Ovary (tissue), 9 donors: Measurements from ENCODE around the gene FARP1. TPM values are rescaled to one million over a fixed set of nuclear protein-coding genes. Genes with fewer than 3 reads are reported as not detected.

Experiments used
- DNase-seq, 5 donors: peaks; one replicate each; pipeline ENCODE4 v3.0.0-alpha.2; 2019 to 2020
- H3K27ac ChIP-seq, 2 donors: fragments of 200-600 bp; one replicate each; pipeline versions ENCODE4 v1.5.1 to v1.8.0; 2019 to 2022
- H3K27me3 ChIP-seq: fragments of 200-600 bp; one replicate; pipeline ENCODE4 v1.8.0; 2022
- H3K36me3 ChIP-seq: fragments of 200-600 bp; sonication (generic); one replicate; pipeline ENCODE4 v1.5.1; 2019
- H3K4me1 ChIP-seq: one replicate; pipeline ENCODE4 v1.8.1; 2013; ENCODE audit warnings: mild to moderate bottlenecking, moderate library complexity; ENCODE audit not compliant: insufficient read depth
- H3K4me3 ChIP-seq: fragments of 200-600 bp; sonication (generic); one replicate; pipeline ENCODE4 v1.5.1; 2017
- H3K9me3 ChIP-seq, 2 donors: fragments of 200-600 bp in 1 of 2; sonication (generic) in 1 of 2; one replicate each; pipeline versions ENCODE4 v1.5.1 to v1.8.1; 2013 to 2019; ENCODE audit warnings: mild to moderate bottlenecking in 1 of 2, moderate library complexity in 1 of 2
- EP300 ChIP-seq: sonication (generic); formaldehyde crosslinking; IDR thresholded peaks from one replicate; pipeline ENCODE4 v1.6.1; 2017; ENCODE audit warnings: antibody characterized with exemption
- POLR2A ChIP-seq: fragments of 450-650 bp; IDR thresholded peaks from one replicate; pipeline ENCODE4 v1.6.1; 2017; ENCODE audit warnings: antibody characterized with exemption, mild to moderate bottlenecking, moderate library complexity
- WGBS, 3 donors: extraction: QIAGEN DNeasy Blood & Tissue Kit in 1 of 3; methylation state at CpG; one replicate each; pipeline versions ENCODE4 v1.1.5 to v1.1.7; 2013 to 2017; 5-methylcytosine and 5-hydroxymethylcytosine counted together
- intact Hi-C, 4 donors: fragments of 100-400 bp; cut with DNase I; formaldehyde crosslinking; loops; one replicate each; pipeline versions ENCODE4 v1.11.0 to v1.15.1; 2022 to 2023
- polyA plus RNA-seq, 2 donors: library from polyadenylated mRNA; stranded (reverse); fragments of 200-250 nt in 1 of 2; fragments of 350-450 nt in 1 of 2; fragmentation: Illumina TruSeq in 1 of 2; extraction: RNeasy Lipid Tissue Mini Kit (QIAGEN cat#74804) in 1 of 2; gene quantifications; one replicate each; pipeline ENCODE4 v1.2.3, GENCODE V29; 2013 to 2014
- total RNA-seq, 7 donors: library from RNA; depleted of rRNA in 2 of 7; stranded (reverse); fragments of >200 nt in 2 of 7; fragmentation: NEBNext Ultra II Directional in 3 of 7; extraction: Animal tissue kit (Norgen Biotek cat#: 25700) in 3 of 7; gene quantifications; one replicate each; pipeline versions ENCODE4 v1.1.0 to v1.2.4, GENCODE V29; 2016 to 2023
- TF ChIP-seq, protein P1 (sequence below), 3 donors: fragments of 450-650 bp in 2 of 3; fragments of 200-600 bp in 1 of 3; IDR thresholded peaks; one replicate each; pipeline versions ENCODE4 v1.5.1 to v1.8.0; 2016 to 2022; ENCODE audit warnings: antibody characterized with exemption in 3 of 3, mild to moderate bottlenecking in 1 of 3
- donor health status: DM: no; HTN: no; CAD: no; lungs with moderate emphysema.
- donor health status: DM: no; HTN: no; CAD: no.
- donor health status: Bipolar disorder and iron deficiency.
- donor health status: DM: yes; HTN: yes; CAD: no.
- donor health status: DM: no; HTN: no; CAD: no.
- donor health status: DM: yes; HTN: yes; CAD: no.

The FARP1 gene
- total and polyA plus RNA-seq, 9 donors: 10.2 to 90.1 (median 35.6) TPM

DNA sequence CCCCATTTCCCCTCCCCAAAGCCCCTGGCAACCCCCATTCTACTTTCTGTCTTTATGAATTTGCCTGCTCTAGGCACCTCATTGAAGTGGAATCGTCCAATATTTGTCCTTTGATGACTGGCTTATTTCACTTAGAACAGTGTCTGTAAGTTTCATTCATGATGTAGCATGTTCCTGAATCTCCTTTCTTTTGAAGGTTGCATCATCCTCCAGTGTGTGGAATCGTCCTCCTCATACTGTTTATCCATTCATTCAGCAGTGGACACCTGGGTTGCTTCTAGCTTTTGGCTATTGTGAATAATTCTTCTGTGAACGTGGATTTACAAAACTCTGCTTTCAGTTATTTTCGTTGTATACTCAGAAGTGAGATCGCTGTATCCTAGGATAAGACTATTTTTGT is 195.4 kb downstream of the FARP1 start:
- Histone ChIP-seq H3K4me1 (no peaks in the 10 kb centered on the region), H3K36me3 (no peaks in the 10 kb centered on the region), H3K27ac (no peak overlapping the region), H3K27me3 (no peaks in the 10 kb centered on the region), H3K9me3 (no peaks in the 10 kb centered on the region), H3K4me3 (no peak overlapping the region)
- TF ChIP-seq, protein P1, sequence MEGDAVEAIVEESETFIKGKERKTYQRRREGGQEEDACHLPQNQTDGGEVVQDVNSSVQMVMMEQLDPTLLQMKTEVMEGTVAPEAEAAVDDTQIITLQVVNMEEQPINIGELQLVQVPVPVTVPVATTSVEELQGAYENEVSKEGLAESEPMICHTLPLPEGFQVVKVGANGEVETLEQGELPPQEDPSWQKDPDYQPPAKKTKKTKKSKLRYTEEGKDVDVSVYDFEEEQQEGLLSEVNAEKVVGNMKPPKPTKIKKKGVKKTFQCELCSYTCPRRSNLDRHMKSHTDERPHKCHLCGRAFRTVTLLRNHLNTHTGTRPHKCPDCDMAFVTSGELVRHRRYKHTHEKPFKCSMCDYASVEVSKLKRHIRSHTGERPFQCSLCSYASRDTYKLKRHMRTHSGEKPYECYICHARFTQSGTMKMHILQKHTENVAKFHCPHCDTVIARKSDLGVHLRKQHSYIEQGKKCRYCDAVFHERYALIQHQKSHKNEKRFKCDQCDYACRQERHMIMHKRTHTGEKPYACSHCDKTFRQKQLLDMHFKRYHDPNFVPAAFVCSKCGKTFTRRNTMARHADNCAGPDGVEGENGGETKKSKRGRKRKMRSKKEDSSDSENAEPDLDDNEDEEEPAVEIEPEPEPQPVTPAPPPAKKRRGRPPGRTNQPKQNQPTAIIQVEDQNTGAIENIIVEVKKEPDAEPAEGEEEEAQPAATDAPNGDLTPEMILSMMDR (IDR thresholded peaks at IDR 0.05): no peak
- TF ChIP-seq POLR2A: no peak
- TF ChIP-seq EP300: no peak
- no peak for DNase-seq
- 78 to 87% (median 87%) methylated on average over 5 of the region's 5 CpGs for WGBS, 3 donors
- intact Hi-C loops: no loop called here

DNA sequence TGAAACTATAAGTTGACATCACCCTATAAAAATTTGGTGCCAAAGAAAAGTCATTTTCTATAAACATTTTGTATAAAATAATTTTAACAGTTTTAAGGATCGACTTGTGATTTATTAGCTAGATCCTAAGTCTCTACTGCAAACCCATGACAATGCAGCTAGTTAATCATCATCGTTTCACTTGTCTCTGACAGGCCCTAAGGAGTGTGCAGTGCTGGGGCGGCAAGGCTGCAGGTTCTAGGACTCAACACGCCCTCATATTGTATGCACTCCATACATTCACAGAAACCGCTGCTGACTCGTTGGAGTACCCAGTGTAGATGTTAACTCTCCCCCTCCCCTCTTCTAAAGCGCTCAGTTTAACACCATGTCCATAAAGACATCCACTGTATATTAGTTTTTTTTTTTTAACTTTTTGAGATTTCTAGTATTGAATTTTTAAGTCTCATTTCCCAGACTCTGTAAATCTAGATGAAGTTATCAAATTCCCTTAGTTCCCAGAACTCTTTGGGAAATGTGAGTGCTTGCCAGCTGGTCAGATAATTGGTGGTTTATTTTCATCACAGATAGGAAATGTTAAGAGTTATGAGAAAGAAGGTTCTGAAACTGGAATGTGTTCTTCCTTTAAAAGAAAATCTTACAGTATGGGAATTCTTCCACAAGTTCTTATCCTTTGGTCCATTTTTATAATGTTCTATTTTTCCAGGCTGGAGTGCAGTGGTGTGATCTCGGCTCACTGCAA is 197.0 kb downstream of the FARP1 start:
- no peak for DNase-seq
- intact Hi-C loops: no loop called here
- Histone ChIP-seq H3K4me3 (no peak overlapping the region), H3K36me3 (no peaks in the 10 kb centered on the region), H3K9me3 (no peaks in the 10 kb centered on the region), H3K27ac (no peak overlapping the region), H3K27me3 (no peaks in the 10 kb centered on the region), H3K4me1 (no peaks in the 10 kb centered on the region)
- 82 to 85% (median 84%) methylated on average over 8 of the region's 8 CpGs for WGBS, 3 donors
- TF ChIP-seq EP300: no peak

DNA sequence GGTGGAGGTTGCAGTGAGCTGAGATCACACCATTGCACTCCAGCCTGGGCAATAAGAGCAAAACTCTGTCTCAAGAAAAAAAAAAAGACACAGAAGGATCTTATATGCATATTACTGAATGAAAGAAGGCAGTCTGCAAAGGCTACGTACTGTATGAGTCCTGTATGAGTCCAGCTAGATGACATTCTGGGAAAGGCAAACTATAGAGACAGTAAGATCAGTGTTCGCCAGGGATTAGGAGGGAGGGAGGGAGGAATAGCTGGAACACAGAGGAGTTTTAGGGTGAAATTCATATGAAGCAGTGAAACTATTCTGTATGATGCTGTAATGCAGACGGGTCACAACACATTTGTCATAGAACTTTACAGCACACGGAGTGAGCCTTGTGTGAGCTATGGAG is 200.1 kb downstream of the FARP1 start:
- TF ChIP-seq EP300 (no peak), POLR2A (no peak)
- TF ChIP-seq, protein P1 (IDR thresholded peaks at IDR 0.05): no peak
- H3K27ac ChIP-seq: no peak overlapping the region
- no peaks in the 10 kb centered on the region for H3K27me3 ChIP-seq
- WGBS, 3 donors: 95 to 96% (median 95%) methylated on average over 4 of the region's 4 CpGs
- H3K4me1 ChIP-seq: no peaks in the 10 kb centered on the region
- H3K4me3 ChIP-seq: no peak overlapping the region
- H3K36me3 ChIP-seq: no peaks in the 10 kb centered on the region
- DNase-seq: no peak
- no peaks in the 10 kb centered on the region for H3K9me3 ChIP-seq
- intact Hi-C loops: no loop called here

DNA sequence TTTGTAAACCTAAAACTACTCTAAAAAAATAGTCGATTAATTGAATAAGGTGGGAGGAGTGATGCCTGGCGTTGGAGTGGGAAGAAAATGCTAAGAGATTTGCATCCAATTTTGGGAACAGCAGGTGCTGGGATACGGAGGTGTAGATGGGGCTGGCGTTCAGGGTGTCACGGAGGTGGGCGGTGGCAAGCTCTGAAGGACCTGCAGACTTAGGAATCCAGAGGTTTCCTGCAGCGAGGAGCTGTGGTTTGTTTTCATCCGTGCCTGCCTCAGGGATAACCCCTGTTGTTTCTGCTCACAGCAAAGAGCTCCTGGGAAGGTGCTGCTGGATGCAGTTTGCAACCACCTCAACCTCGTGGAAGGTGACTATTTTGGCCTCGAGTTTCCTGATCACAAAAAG is 200.6 kb downstream of the FARP1 start:
- Histone ChIP-seq H3K36me3 (no peaks in the 10 kb centered on the region), H3K27ac (no peak overlapping the region)
- intact Hi-C loops: no loop called here

DNA sequence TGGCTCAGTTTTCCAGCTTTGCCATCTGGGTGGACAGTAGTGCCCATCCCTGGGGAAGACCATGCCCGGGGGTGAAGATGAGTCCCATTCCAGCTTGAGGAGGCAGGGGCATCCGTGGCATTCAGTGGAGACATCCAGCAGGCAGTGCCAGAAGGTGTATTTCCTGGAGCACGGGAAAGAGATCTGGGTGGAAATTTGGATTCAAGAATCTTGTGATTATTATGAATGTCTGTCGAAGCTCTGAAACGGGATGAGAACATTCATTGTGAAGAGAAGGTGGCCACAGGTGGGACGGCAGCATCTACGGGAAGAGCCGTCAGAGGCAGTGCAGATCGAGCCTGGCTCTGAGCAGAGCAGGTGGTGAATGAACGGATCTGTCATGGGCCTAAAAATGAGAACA is 201.5 kb downstream of the FARP1 start:
- no peak for DNase-seq

More for the DNA sequence above, 200.6 kb downstream of the FARP1 start:
- WGBS, 3 donors: 88% methylated on average over 10 of the region's 10 CpGs
- TF ChIP-seq POLR2A (no peak), EP300 (no peak)
- TF ChIP-seq, protein P1 (IDR thresholded peaks at IDR 0.05): no peak
- no peaks in the 10 kb centered on the region for H3K27me3 ChIP-seq
- no peaks in the 10 kb centered on the region for H3K9me3 ChIP-seq
- no peak for DNase-seq
- peaks cover 4% of the 10 kb centered on the region for H3K4me1 ChIP-seq
- H3K4me3 ChIP-seq: no peak overlapping the region

More for the DNA sequence above, 201.5 kb downstream of the FARP1 start:
- WGBS, 3 donors: 93 to 96% (median 95%) methylated on average over 10 of the region's 10 CpGs
- Histone ChIP-seq H3K4me3 (no peak overlapping the region), H3K36me3 (no peaks in the 10 kb centered on the region), H3K4me1 (peaks cover 4% of the 10 kb centered on the region), H3K9me3 (no peaks in the 10 kb centered on the region), H3K27me3 (no peaks in the 10 kb centered on the region), H3K27ac (no peak overlapping the region)
- intact Hi-C loops: no loop called here
- TF ChIP-seq POLR2A: no peak
- TF ChIP-seq, protein P1 (IDR thresholded peaks at IDR 0.05): no peak
- no peak for TF ChIP-seq EP300
